Tibial nerve (tissue), 4 donors: Measurements from ENCODE around the gene LRRC61. TPM values are rescaled to one million over a fixed set of nuclear protein-coding genes. Genes with fewer than 3 reads are reported as not detected.
A peak's percentile ranks its signal among the peaks of the same experiment; 100 is the strongest.

Source experiments
- DNase-seq, 2 donors: peaks; one replicate each; pipeline ENCODE4 v3.0.0-alpha.2; 2019; ENCODE audit warnings: low spot score in 2 of 2
- H3K27ac ChIP-seq, 4 donors: fragments of 200-600 bp; sonication (generic) in 3 of 4; one replicate each; pipeline ENCODE4 v1.5.1; 2017 to 2019; ENCODE audit warnings: mild to moderate bottlenecking in 1 of 4
- H3K27me3 ChIP-seq, 2 donors: fragments of 200-600 bp; sonication (generic) in 1 of 2; one replicate each; pipeline versions ENCODE4 v1.5.1 to v1.6.0; 2017 to 2019
- H3K36me3 ChIP-seq, 3 donors: fragments of 200-600 bp; sonication (generic); one replicate each; pipeline ENCODE4 v1.5.1; 2018 to 2019
- H3K4me1 ChIP-seq, 4 donors: fragments of 200-600 bp; sonication (generic) in 3 of 4; one replicate each; pipeline ENCODE4 v1.5.1; 2017 to 2019
- H3K4me3 ChIP-seq, 4 donors: fragments of 200-600 bp; sonication (generic) in 3 of 4; one replicate each; pipeline ENCODE4 v1.5.1; 2017 to 2019; ENCODE audit warnings: mild to moderate bottlenecking in 1 of 4, moderate library complexity in 1 of 4
- H3K9me3 ChIP-seq, 4 donors: fragments of 200-600 bp; sonication (generic) in 3 of 4; one replicate each; pipeline ENCODE4 v1.5.1; 2017 to 2019
- CTCF ChIP-seq, 5 experiments: fragments of 200-600 bp in 3 of 5; fragments of 450-650 bp in 2 of 5; sonication (generic) in 3 of 5; IDR thresholded peaks; one replicate each; pipeline ENCODE4 v1.5.1; 2016 to 2019; ENCODE audit warnings: antibody characterized with exemption in 5 of 5, mild to moderate bottlenecking in 3 of 5, moderate library complexity in 2 of 5
- EP300 ChIP-seq, 2 donors: sonication (generic); formaldehyde crosslinking; IDR thresholded peaks; one replicate each; pipeline ENCODE4 v1.6.1; 2017; ENCODE audit warnings: antibody characterized with exemption in 2 of 2, mild to moderate bottlenecking in 1 of 2
- POLR2A ChIP-seq, 2 donors: fragments of 450-650 bp; IDR thresholded peaks; one replicate each; pipeline ENCODE4 v1.6.1; 2017; ENCODE audit warnings: antibody characterized with exemption in 2 of 2, mild to moderate bottlenecking in 2 of 2, moderate library complexity in 2 of 2
- WGBS, 2 donors: methylation state at CpG; one replicate each; pipeline ENCODE4 v1.1.5; 2018; 5-methylcytosine and 5-hydroxymethylcytosine counted together
- total RNA-seq, 4 donors: library from RNA; depleted of rRNA; stranded (reverse); fragments of >200 nt; gene quantifications; one replicate each; pipeline ENCODE4 v1.1.0, GENCODE V29; 2016

Gene LRRC61
- total RNA-seq, 4 donors from 2014 or later, result 7.9 to 19.3 (median 9.6) TPM

- H3K4me3 ChIP-seq, result no peak overlapping the region
- H3K4me1 ChIP-seq, result peaks cover 0 to 9% (median 0%) of the 10 kb centered on the region in 4 donors
- H3K36me3 ChIP-seq, result no peaks in the 10 kb centered on the region
- no peak for DNase-seq
- H3K27ac ChIP-seq, result no peak overlapping the region
- peaks cover 0 to 8% (median 0%) of the 10 kb centered on the region in 4 donors for H3K9me3 ChIP-seq
- no peak for TF ChIP-seq CTCF (IDR thresholded peaks at IDR 0.05)
- TF ChIP-seq EP300 (IDR thresholded peaks at IDR 0.05), result no peak
- no peak for TF ChIP-seq POLR2A (IDR thresholded peaks at IDR 0.05)
- no peaks in the 10 kb centered on the region for H3K27me3 ChIP-seq
- WGBS, 2 donors, result 90% methylated on average over 5 of the region's 5 CpGs
Observed at GRCh38 chr7:150346922-150347321, 23.8 kb downstream of the LRRC61 start.

DNA sequence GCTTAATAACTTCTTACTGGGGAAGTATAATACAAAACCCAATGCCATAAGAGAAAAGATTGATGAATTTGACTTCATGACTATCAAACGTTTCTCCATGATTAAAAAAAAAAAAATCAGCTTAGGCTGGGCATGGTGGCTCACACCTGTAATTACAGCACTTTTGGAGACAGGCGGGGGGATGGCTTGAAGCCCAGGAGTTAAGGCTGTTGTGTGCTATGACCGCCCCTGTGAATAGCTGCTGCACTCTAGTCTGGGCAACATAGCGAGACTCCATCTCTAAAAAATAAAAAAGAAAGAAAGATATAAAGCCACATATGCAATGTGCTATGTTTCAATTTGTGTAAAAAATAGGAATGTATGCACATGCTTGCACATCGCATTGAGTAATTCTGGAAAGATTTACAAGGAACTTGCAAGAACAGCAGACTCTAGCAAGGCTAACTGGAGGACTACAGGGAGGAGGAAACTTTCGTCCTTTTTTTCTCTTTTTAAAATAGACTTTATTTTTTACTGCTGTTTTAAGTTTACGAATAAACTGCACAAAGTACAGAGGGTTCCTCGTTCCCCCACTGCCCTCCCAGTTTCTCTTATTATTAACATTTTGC, 28.5 kb downstream of the LRRC61 start:
- H3K4me1 ChIP-seq, result no peaks in the 10 kb centered on the region
- no peaks in the 10 kb centered on the region for H3K36me3 ChIP-seq
- H3K27ac ChIP-seq, result no peak overlapping the region
- no peaks in the 10 kb centered on the region for H3K9me3 ChIP-seq
- DNase-seq, result no peak
- WGBS, 2 donors, result 72 to 75% methylated on average over 8 of the region's 8 CpGs
- H3K4me3 ChIP-seq, result no peak overlapping the region
- TF ChIP-seq CTCF (IDR thresholded peaks at IDR 0.05), result no peak
- TF ChIP-seq POLR2A (IDR thresholded peaks at IDR 0.05), result no peak
- no peaks in the 10 kb centered on the region for H3K27me3 ChIP-seq

DNA sequence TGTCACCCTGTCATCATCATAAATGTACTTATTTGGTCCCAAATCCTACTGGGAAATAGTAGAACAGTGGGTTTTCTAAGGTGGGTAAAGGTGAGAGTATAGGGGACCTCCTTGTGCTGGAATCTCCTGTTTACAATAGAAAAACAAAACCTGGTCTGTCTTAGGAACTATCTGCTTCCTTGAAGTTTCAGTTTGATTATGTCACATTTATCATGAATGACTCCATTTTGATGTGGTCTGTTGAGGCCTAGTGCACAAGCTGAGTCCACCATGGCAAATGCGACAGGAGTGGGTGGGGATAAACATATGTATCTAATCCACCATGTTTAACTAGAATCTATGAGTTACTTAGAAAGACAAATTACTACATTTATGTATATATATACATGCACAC, 32.5 kb downstream of the LRRC61 start:
- H3K36me3 ChIP-seq, result no peaks in the 10 kb centered on the region
- WGBS, 2 donors, result 63 to 73% methylated on average over 1 of the region's 1 CpG
- DNase-seq, result no peak
- H3K27me3 ChIP-seq, result no peaks in the 10 kb centered on the region
- no peaks in the 10 kb centered on the region for H3K9me3 ChIP-seq
- no peak for TF ChIP-seq EP300 (IDR thresholded peaks at IDR 0.05)
- TF ChIP-seq CTCF (IDR thresholded peaks at IDR 0.05), result no peak
- TF ChIP-seq POLR2A (IDR thresholded peaks at IDR 0.05), result no peak
- no peaks in the 10 kb centered on the region for H3K4me1 ChIP-seq
- H3K27ac ChIP-seq, result no peak overlapping the region
- no peak overlapping the region for H3K4me3 ChIP-seq

- DNase-seq, result no peak
- 30 to 37% methylated on average over 6 of the region's 6 CpGs for WGBS, 2 donors
- Histone ChIP-seq H3K36me3 (no peaks in the 10 kb centered on the region), H3K4me3 (no peak overlapping the region), H3K27me3 (no peaks in the 10 kb centered on the region), H3K27ac (peak overlapping the region in 2 of 4 donors; percentile 16 to 23), H3K9me3 (no peaks in the 10 kb centered on the region), H3K4me1 (peaks cover 0 to 1% (median 0%) of the 10 kb centered on the region in 4 donors)
- no peak for TF ChIP-seq EP300 (IDR thresholded peaks at IDR 0.05)
- TF ChIP-seq CTCF (IDR thresholded peaks at IDR 0.05), result peak; percentile 51 to 70 (median 57)
Observed at GRCh38 chr7:150356265-150356897, 33.2 kb downstream of the LRRC61 start.

DNA sequence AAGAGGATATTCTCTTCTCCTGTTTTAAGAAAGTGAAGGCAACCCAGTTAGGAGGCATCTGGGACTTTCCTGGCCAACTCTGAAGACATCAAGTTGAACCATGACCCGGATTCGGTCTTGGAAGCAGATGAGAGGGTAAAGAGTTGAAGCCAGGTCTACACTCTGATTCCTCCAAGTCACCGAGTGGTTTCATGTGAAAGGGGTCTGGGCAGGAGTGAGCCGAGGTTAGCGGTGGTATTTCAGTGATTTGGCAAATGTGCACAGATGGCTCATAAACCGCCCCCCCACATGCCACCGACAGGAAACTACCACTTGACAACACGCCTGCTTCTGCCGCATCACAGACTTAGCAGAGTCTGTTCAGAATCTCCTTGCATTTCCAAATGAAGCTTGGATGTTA, 34.1 kb downstream of the LRRC61 start:
- Histone ChIP-seq H3K27me3 (no peaks in the 10 kb centered on the region), H3K27ac (no peak overlapping the region), H3K4me1 (peaks cover 0 to 3% (median 0%) of the 10 kb centered on the region in 4 donors), H3K36me3 (no peaks in the 10 kb centered on the region), H3K4me3 (no peak overlapping the region), H3K9me3 (no peaks in the 10 kb centered on the region)
- DNase-seq, result no peak
- 54 to 57% methylated on average over 9 of the region's 9 CpGs for WGBS, 2 donors
- no peak for TF ChIP-seq POLR2A (IDR thresholded peaks at IDR 0.05)
- TF ChIP-seq EP300 (IDR thresholded peaks at IDR 0.05), result no peak
- no peak for TF ChIP-seq CTCF (IDR thresholded peaks at IDR 0.05)
